ENCODE results near the gene ZCCHC24. TPM values are rescaled to one million over a fixed set of nuclear protein-coding genes. Genes with fewer than 3 reads are reported as not detected.

Gene ZCCHC24
- total and polyA plus RNA-seq, 2 of the 8 experiments (the other 6 are each of a cell fraction or from before 2014, with no cell fraction given): 3.9 to 6.9 TPM

GRCh38 chr10:79397051-79397450 is 48.4 kb downstream of the ZCCHC24 start (continued):
- TF ChIP-seq TCF12 (IDR thresholded peaks at IDR 0.05; ENCODE audit: low read depth, low read length): no peak
